Endodermal cell (in vitro differentiated cells): Measurements from ENCODE around the gene OXSR1. TPM values are rescaled to one million over a fixed set of nuclear protein-coding genes. Genes with fewer than 3 reads are reported as not detected.

Experiments
- DNase-seq: peaks from one replicate; pipeline ENCODE4 v3.0.0-alpha.2; 2017
- H3K27ac ChIP-seq: 2 replicates; pipeline ENCODE4 v1.5.1; 2013; ENCODE audit warnings: mild to moderate bottlenecking, low read depth, low read length, moderate library complexity
- H3K27me3 ChIP-seq: 2 replicates; pipeline ENCODE4 v1.6.1; 2013; ENCODE audit warnings: mild to moderate bottlenecking, low read length, moderate library complexity; ENCODE audit not compliant: insufficient read depth, control insufficient read depth, poor library complexity, severe bottlenecking
- H3K36me3 ChIP-seq: 2 replicates; pipeline ENCODE4 v1.7.0; 2013; ENCODE audit warnings: mild to moderate bottlenecking, low read length, moderate library complexity; ENCODE audit not compliant: control insufficient read depth, insufficient read depth
- H3K4me1 ChIP-seq: one replicate; pipeline ENCODE4 v1.7.0; 2013; ENCODE audit warnings: low read length; ENCODE audit not compliant: control insufficient read depth, insufficient read depth
- H3K4me3 ChIP-seq: 2 replicates; pipeline ENCODE4 v1.5.1; 2013; ENCODE audit warnings: mild to moderate bottlenecking, low read length, moderate library complexity
- H3K9ac ChIP-seq: 2 replicates; pipeline ENCODE4 v1.6.1; 2013; ENCODE audit warnings: mild to moderate bottlenecking, low read length, moderate library complexity; ENCODE audit not compliant: poor library complexity, severe bottlenecking; ENCODE audit errors: extremely low read depth
- H3K9me3 ChIP-seq: 2 replicates; pipeline ENCODE4 v1.6.1; 2013; ENCODE audit warnings: mild to moderate bottlenecking, low read length, moderate library complexity; ENCODE audit not compliant: control insufficient read depth
- H3K27ac Mint-ChIP-seq: 2 replicates; pipeline ENCODE4 v1.8.0; 2020; ENCODE audit warnings: mixed read lengths
- H3K27me3 Mint-ChIP-seq: 2 replicates; pipeline ENCODE4 v1.8.0; 2021; ENCODE audit warnings: mild to moderate bottlenecking, mixed read lengths; ENCODE audit not compliant: insufficient read depth
- H3K36me3 Mint-ChIP-seq: 2 replicates; pipeline ENCODE4 v1.8.0; 2020; ENCODE audit warnings: low read depth, mixed read lengths
- H3K4me1 Mint-ChIP-seq: 2 replicates; pipeline ENCODE4 v1.8.0; 2020; ENCODE audit warnings: mixed read lengths
- H3K4me3 Mint-ChIP-seq: 2 replicates; pipeline ENCODE4 v1.8.0; 2020; ENCODE audit warnings: mild to moderate bottlenecking, moderate library complexity, mixed read lengths
- H3K9me3 Mint-ChIP-seq: 2 replicates; pipeline ENCODE4 v1.8.0; 2020; ENCODE audit warnings: mild to moderate bottlenecking, mixed read lengths
- CTCF ChIP-seq: fragments of 200-600 bp; sonication (generic); conservative IDR thresholded peaks from 2 replicates; pipeline ENCODE4 v1.5.0; 2021; ENCODE audit warnings: antibody characterized with exemption, mild to moderate bottlenecking
- WGBS, 2 experiments: methylation state at CpG; one replicate each; pipeline versions ENCODE4 v1.1.5 to v1.1.7; 2013; ENCODE audit warnings: missing lambda C conversion rate in 2 of 2, mixed read lengths in 1 of 2; ENCODE audit not compliant: insufficient coverage in 1 of 2, insufficient read length in 1 of 2; 5-methylcytosine and 5-hydroxymethylcytosine counted together
- long read RNA-seq, 4 experiments: library from polyadenylated mRNA in 2 of 4; library from RNA in 1 of 4; library from capped mRNA in 1 of 4; stranded (forward) in 3 of 4; unstranded in 1 of 4; transcript quantifications; one replicate each; pipeline ENCODE4 v2.0.0, GENCODE V29; 2020 to 2021; ENCODE audit warnings: inconsistent platforms in 1 of 4
- polyA plus RNA-seq, 2 experiments: library from polyadenylated mRNA; stranded (reverse); fragments of 50-300 nt; gene quantifications; one replicate each; pipeline ENCODE4 v1.2.3, GENCODE V29; 2013
- total RNA-seq, 2 donors: library from RNA; stranded (reverse); fragmentation: NEBNext Ultra II Directional in 1 of 2; extraction: Animal tissue kit (Norgen Biotek cat#: 25700) in 1 of 2; gene quantifications; 2 replicates in 1 of 2; 3 replicates in 1 of 2; pipeline ENCODE4 v1.2.1, GENCODE V29; 2021

OXSR1 gene
- 10 to 100 TPM; 41.9 to 55.5 TPM for total RNA-seq
- 51.1 TPM for polyA plus RNA-seq (2013, experiment 1 of 2)
- polyA plus RNA-seq (2013, experiment 2 of 2) = 48.7 TPM
- long read RNA-seq, experiment 1, full-length matches to known transcripts = 2 of 33 reads
- long read RNA-seq, experiment 1, partial matches to known transcripts = 27 of 33 reads
- long read RNA-seq, experiment 1, other reads (novel, unspliced or antisense) = 4 of 33 reads
- long read RNA-seq, experiment 2, full-length matches to known transcripts = 79 of 128 reads
- long read RNA-seq, experiment 2, partial matches to known transcripts = 23 of 128 reads
- long read RNA-seq, experiment 2, other reads (novel, unspliced or antisense) = 26 of 128 reads
- long read RNA-seq, experiment 3, full-length matches to known transcripts = 11 of 33 reads
- long read RNA-seq, experiment 3, partial matches to known transcripts = 15 of 33 reads
- long read RNA-seq, experiment 3, other reads (novel, unspliced or antisense) = 7 of 33 reads
- long read RNA-seq, experiment 4, partial matches to known transcripts = 1 of 7 reads
- long read RNA-seq, experiment 4, other reads (novel, unspliced or antisense) = 6 of 7 reads

DNA sequence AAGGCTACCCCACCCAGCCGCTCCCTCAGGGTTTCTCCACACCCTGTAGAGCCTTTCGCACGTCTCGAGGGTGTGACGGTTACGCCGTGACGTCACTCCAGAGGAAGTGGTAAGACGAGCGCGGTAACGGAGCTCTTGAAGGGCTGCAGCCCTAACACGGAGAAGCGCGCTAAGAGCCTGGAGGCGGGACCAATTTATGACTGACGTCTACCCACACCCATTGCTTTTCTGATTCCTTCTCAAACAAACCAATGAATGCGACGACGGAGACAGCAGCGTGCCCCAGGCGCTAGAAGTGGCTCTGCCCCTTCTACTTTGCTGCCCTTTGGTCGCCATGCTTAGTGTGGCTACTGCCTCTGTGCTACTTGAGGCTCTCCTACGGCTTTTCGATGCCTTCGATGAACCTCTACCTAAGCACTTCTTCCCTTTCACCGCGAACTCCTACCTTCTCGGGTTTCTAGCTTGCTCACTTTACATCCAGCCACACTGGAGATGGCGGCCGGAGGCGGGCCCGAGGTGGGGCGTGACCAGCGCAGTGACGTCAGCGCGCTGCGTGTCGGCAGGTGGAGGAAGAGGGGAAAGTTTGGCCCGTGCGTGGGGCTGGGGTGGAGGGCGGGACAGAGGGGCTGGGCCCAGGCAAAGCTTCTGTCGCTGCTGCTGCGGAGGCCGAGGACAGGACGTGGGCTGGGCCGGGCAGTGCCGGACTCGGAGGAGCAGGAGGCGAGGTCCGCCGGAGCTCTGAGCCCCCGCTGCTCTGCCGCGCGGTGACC, at the start of gene OXSR1:
TSS of gene OXSR1 (plus strand) at position 586 of the 770 bp plus-strand sequence. CDS start 340 bp downstream, outside the sequence.
- Mint-ChIP-seq H3K9me3 (no peaks in the 10 kb centered on the region), H3K27me3 (no peaks in the 10 kb centered on the region), H3K4me3 (peak within 1 kb of the TSS; percentile 90), H3K36me3 (no peaks in the 10 kb centered on the region), H3K27ac (peak within 1 kb of the TSS; percentile 100), H3K4me1 (peaks cover 9% of the 10 kb centered on the region)
- Histone ChIP-seq H3K9me3 (no peaks in the 10 kb centered on the region), H3K4me3 (peak within 1 kb of the TSS; percentile 88), H3K36me3 (no peaks in the 10 kb centered on the region), H3K9ac (peak within 1 kb of the TSS; percentile 63), H3K27ac (peak within 1 kb of the TSS; percentile 94), H3K4me1 (no peaks in the 10 kb centered on the region), H3K27me3 (no peaks in the 10 kb centered on the region)
- 0 to 3% methylated on average over 19 to 57 of the region's 57 CpGs for WGBS, 2 experiments
- peak; percentile 97 for DNase-seq
- TF ChIP-seq CTCF = no peak

- H3K9me3 Mint-ChIP-seq = no peaks in the 10 kb centered on the region
- H3K4me3 ChIP-seq = no peak overlapping the region
- 91 to 100% methylated on average over 3 to 9 of the region's 9 CpGs for WGBS, 2 experiments
- H3K4me1 Mint-ChIP-seq = no peaks in the 10 kb centered on the region
- H3K27me3 Mint-ChIP-seq = peaks cover 9% of the 10 kb centered on the region
- no peak for TF ChIP-seq CTCF
- H3K27ac Mint-ChIP-seq = no peak overlapping the region
- no peak overlapping the region for H3K27ac ChIP-seq
- peak; percentile 36 for DNase-seq
- H3K4me3 Mint-ChIP-seq = no peak overlapping the region
- H3K36me3 Mint-ChIP-seq = peaks cover 16% of the 10 kb centered on the region
- H3K4me1 ChIP-seq = no peaks in the 10 kb centered on the region
- peaks cover 11% of the 10 kb centered on the region for H3K36me3 ChIP-seq
- H3K27me3 ChIP-seq = no peaks in the 10 kb centered on the region
- H3K9me3 ChIP-seq = no peaks in the 10 kb centered on the region
- no peak overlapping the region for H3K9ac ChIP-seq
Measured at GRCh38 chr3:38115645-38116427, 49.5 kb upstream of the OXSR1 start.
